HG03342 (cell line): ENCODE data around the gene TBCE.

ENCODE experiments used
- ATAC-seq: cut with Tn5 transposase; IDR thresholded peaks from one replicate; pipeline ENCODE4 v1.9.1; 2021; ENCODE audit warnings: mild to moderate bottlenecking, moderate library complexity; ENCODE audit not compliant: unreplicated experiment

TBCE gene

DNA sequence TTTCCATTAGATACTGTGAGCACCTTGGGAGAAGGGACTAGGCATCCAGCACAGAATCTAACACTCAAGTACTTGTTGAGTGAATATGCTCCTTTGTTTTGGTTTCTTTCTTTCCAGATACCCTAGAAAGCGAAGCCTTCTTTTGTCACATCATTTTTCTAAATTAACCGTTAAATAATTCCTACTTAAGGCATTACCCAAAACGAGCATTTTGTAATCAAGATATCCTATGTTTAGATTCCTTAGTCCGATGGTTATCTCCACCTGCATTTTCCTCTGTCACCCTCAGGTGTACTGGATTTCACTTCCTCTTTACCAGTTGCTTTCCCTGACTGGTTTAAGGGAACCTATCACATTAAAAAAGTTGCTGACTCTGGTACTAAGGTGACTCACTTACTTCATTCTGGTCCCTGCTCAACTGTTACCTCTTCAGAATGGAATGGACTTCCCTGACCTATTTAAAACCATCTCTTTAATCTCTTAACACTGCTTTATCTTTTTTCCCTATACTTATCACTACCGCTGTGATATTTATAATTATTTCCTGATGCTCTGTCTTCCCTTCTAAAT, 133.8 kb downstream of the TBCE start:
- ATAC-seq, result no peak
